ENCODE results near the gene RSAD1. TPM values are rescaled to one million over a fixed set of nuclear protein-coding genes. Genes with fewer than 3 reads are reported as not detected.

RSAD1 gene
- total and polyA plus RNA-seq, 4 donors: 10.8 to 22.7 (median 18.6) TPM

GRCh38 chr17:50514936-50515702, 36.5 kb downstream of the RSAD1 start:
- 83% methylated on average over 6 of the region's 6 CpGs for WGBS
- no peaks in the 10 kb centered on the region for H3K9me3 ChIP-seq (ENCODE audit: control insufficient read depth in 4 of 4, low read length in 3 of 4)
- no peaks in the 10 kb centered on the region for H3K27me3 ChIP-seq (ENCODE audit: control insufficient read depth in 4 of 4, insufficient read depth in 4 of 4, low read length in 3 of 4)
- no peak for TF ChIP-seq FOXA2 (IDR thresholded peaks at IDR 0.05)
- peak; percentile 85 to 89 for TF ChIP-seq HNF4A (conservative IDR thresholded peaks at IDR 0.05)
- TF ChIP-seq NR2F2 (IDR thresholded peaks at IDR 0.05): no peak
- TF ChIP-seq RXRA (IDR thresholded peaks at IDR 0.05): peak; percentile 47 to 60
- TF ChIP-seq JUND (IDR thresholded peaks at IDR 0.05): no peak
- TF ChIP-seq HNF4G (IDR thresholded peaks at IDR 0.05): peak; percentile 59
- peak; percentile 78 for TF ChIP-seq SP1 (IDR thresholded peaks at IDR 0.05)
- no peak for TF ChIP-seq REST (IDR thresholded peaks at IDR 0.05)
- peak in 1 of 2 donors; percentile 29 for TF ChIP-seq RAD21 (IDR thresholded peaks at IDR 0.05)
- TF ChIP-seq YY1 (IDR thresholded peaks at IDR 0.05): no peak
- peaks cover 2 to 15% (median 13%) of the 10 kb centered on the region in 4 donors for H3K4me1 ChIP-seq (ENCODE audit: control insufficient read depth in 4 of 4, insufficient read depth in 4 of 4, low read length in 3 of 4)
- H3K9ac ChIP-seq (ENCODE audit: low read depth in 1 of 2, low read length in 2 of 2): no peak overlapping the region
- H3K27ac ChIP-seq (ENCODE audit: low read depth in 1 of 2, low read length in 2 of 2): no peak overlapping the region
- DNase-seq (ENCODE audit: low spot score): no peak
- no peak overlapping the region for H3K4me3 ChIP-seq (ENCODE audit: low read depth in 1 of 3, low read length in 3 of 3)
- H3K36me3 ChIP-seq (ENCODE audit: control insufficient read depth in 4 of 4, insufficient read depth in 3 of 4, low read depth in 1 of 4, low read length in 3 of 4): no peaks in the 10 kb centered on the region

GRCh38 chr17:50517011-50517410, 38.4 kb downstream of the RSAD1 start:
- 92% methylated on average over 4 of the region's 4 CpGs for WGBS
- no peaks in the 10 kb centered on the region for H3K9me3 ChIP-seq (ENCODE audit: control insufficient read depth in 4 of 4, low read length in 3 of 4)
- no peaks in the 10 kb centered on the region for H3K27me3 ChIP-seq (ENCODE audit: control insufficient read depth in 4 of 4, insufficient read depth in 4 of 4, low read length in 3 of 4)
- no peak overlapping the region for H3K4me3 ChIP-seq (ENCODE audit: low read depth in 1 of 3, low read length in 3 of 3)
- DNase-seq (ENCODE audit: low spot score): no peak
- H3K4me1 ChIP-seq (ENCODE audit: control insufficient read depth in 4 of 4, insufficient read depth in 4 of 4, low read length in 3 of 4): peaks cover 2 to 15% (median 13%) of the 10 kb centered on the region in 4 donors
- no peak for TF ChIP-seq EGR1 (IDR thresholded peaks at IDR 0.05; ENCODE audit: low read depth in 2 of 2)
- no peak for TF ChIP-seq REST (IDR thresholded peaks at IDR 0.05)
- no peak for TF ChIP-seq CTCF (IDR thresholded peaks at IDR 0.05; ENCODE audit: low read depth, low read length, missing input control)
- TF ChIP-seq YY1 (IDR thresholded peaks at IDR 0.05): no peak
- TF ChIP-seq ATF3 (IDR thresholded peaks at IDR 0.05): no peak
- no peak for TF ChIP-seq FOXA1 (IDR thresholded peaks at IDR 0.05)
- TF ChIP-seq JUND (IDR thresholded peaks at IDR 0.05): no peak
- TF ChIP-seq MAX (IDR thresholded peaks at IDR 0.05): no peak
- TF ChIP-seq NR2F2 (IDR thresholded peaks at IDR 0.05): no peak
- no peak for TF ChIP-seq RXRA (IDR thresholded peaks at IDR 0.05)
- TF ChIP-seq ZBTB33 (IDR thresholded peaks at IDR 0.05): no peak
- no peak for TF ChIP-seq SP1 (IDR thresholded peaks at IDR 0.05)
- TF ChIP-seq HNF4A (conservative IDR thresholded peaks at IDR 0.05): no peak
- no peak for TF ChIP-seq TAF1 (conservative IDR thresholded peaks at IDR 0.05)
- TF ChIP-seq HNF4G (IDR thresholded peaks at IDR 0.05): no peak
- TF ChIP-seq FOXA2 (IDR thresholded peaks at IDR 0.05): no peak
- TF ChIP-seq GABPA (IDR thresholded peaks at IDR 0.05 in 1 of 2, conservative IDR thresholded peaks at IDR 0.05 in 1 of 2): no peak
- TF ChIP-seq RAD21 (IDR thresholded peaks at IDR 0.05): no peak
- H3K36me3 ChIP-seq (ENCODE audit: control insufficient read depth in 4 of 4, insufficient read depth in 3 of 4, low read depth in 1 of 4, low read length in 3 of 4): no peaks in the 10 kb centered on the region
- no peak overlapping the region for H3K27ac ChIP-seq (ENCODE audit: low read depth in 1 of 2, low read length in 2 of 2)
- H3K9ac ChIP-seq (ENCODE audit: low read depth in 1 of 2, low read length in 2 of 2): no peak overlapping the region

Data from liver (tissue), 9 donors.